Measurements from ENCODE around the gene CREBRF.

CREBRF gene

GRCh38 chr5:173078878-173079277, 22.7 kb downstream of the CREBRF start:
- H3K27me3 ChIP-seq (ENCODE audit: insufficient read depth, poor library complexity, severe bottlenecking) = no peaks in the 10 kb centered on the region
- DNase-seq (ENCODE audit: low read depth in 1 of 2, low spot score in 1 of 2) = no peak
- TF ChIP-seq CTCF (IDR thresholded peaks at IDR 0.05; ENCODE audit: insufficient read depth, low read length) = no peak
- no peak for TF ChIP-seq GABPA (IDR thresholded peaks at IDR 0.05; ENCODE audit: low read depth)
- no peak for TF ChIP-seq REST (IDR thresholded peaks at IDR 0.05; ENCODE audit: insufficient replicate concordance, low read depth)

GRCh38 chr5:173089581-173089980, 33.4 kb downstream of the CREBRF start:
- no peak for DNase-seq (ENCODE audit: low read depth in 1 of 2, low spot score in 1 of 2)
- TF ChIP-seq GABPA (IDR thresholded peaks at IDR 0.05; ENCODE audit: low read depth) (no peak), REST (IDR thresholded peaks at IDR 0.05; ENCODE audit: insufficient replicate concordance, low read depth) (no peak), SPI1 (IDR thresholded peaks at IDR 0.05; ENCODE audit: borderline replicate concordance, low read depth) (no peak), CTCF (IDR thresholded peaks at IDR 0.05; ENCODE audit: insufficient read depth, low read length) (no peak), POLR2AphosphoS5 (IDR thresholded peaks at IDR 0.05; ENCODE audit: low read depth) (no peak)
- Histone ChIP-seq H3K27me3 (ENCODE audit: insufficient read depth, poor library complexity, severe bottlenecking) (no peaks in the 10 kb centered on the region), H3K27ac (replicated peaks) (no peak overlapping the region), H3K4me3 (replicated peaks; ENCODE audit: insufficient read depth, low read length) (no peak overlapping the region)

More at GRCh38 chr5:173078878-173079277, 22.7 kb downstream of the CREBRF start:
- no peak overlapping the region for H3K27ac ChIP-seq (replicated peaks)
- no peak overlapping the region for H3K4me3 ChIP-seq (replicated peaks; ENCODE audit: insufficient read depth, low read length)

- H3K27me3 ChIP-seq (ENCODE audit: insufficient read depth, poor library complexity, severe bottlenecking) = no peaks in the 10 kb centered on the region
- DNase-seq (ENCODE audit: low read depth in 1 of 2, low spot score in 1 of 2) = no peak
- H3K4me3 ChIP-seq (replicated peaks; ENCODE audit: insufficient read depth, low read length) = no peak overlapping the region
- TF ChIP-seq REST (IDR thresholded peaks at IDR 0.05; ENCODE audit: insufficient replicate concordance, low read depth) (no peak), SPI1 (IDR thresholded peaks at IDR 0.05; ENCODE audit: borderline replicate concordance, low read depth) (no peak), CTCF (IDR thresholded peaks at IDR 0.05; ENCODE audit: insufficient read depth, low read length) (no peak), GABPA (IDR thresholded peaks at IDR 0.05; ENCODE audit: low read depth) (no peak), POLR2AphosphoS5 (IDR thresholded peaks at IDR 0.05; ENCODE audit: low read depth) (no peak)
- H3K27ac ChIP-seq (replicated peaks) = no peak overlapping the region
These were observed 34.5 kb downstream of the CREBRF start for GRCh38 chr5:173090639-173091038.

Measured in HL-60 (cell line).